Neural cell (in vitro differentiated cells): ENCODE results near the gene MMS19.

Experiments used
- EZH2 ChIP-seq: fragments of 200-600, 300-800 bp; shearing (Covaris generic), sonication (generic); IDR thresholded peaks from 2 replicates; pipeline ENCODE4 v1.6.1; 2014; ENCODE audit warnings: antibody characterized with exemption, low read length, borderline replicate concordance, mild to moderate bottlenecking; ENCODE audit not compliant: insufficient read depth, poor library complexity, severe bottlenecking
- MXI1 ChIP-seq: fragments of 450-650 bp; conservative IDR thresholded peaks from 2 replicates; pipeline ENCODE4 v1.6.1; 2014; ENCODE audit warnings: antibody characterized with exemption, mild to moderate bottlenecking; ENCODE audit not compliant: poor library complexity, severe bottlenecking
- POLR2AphosphoS5 ChIP-seq: IDR thresholded peaks from 2 replicates; pipeline ENCODE4 v1.6.1; 2012
- REST ChIP-seq: IDR thresholded peaks from 2 replicates; pipeline ENCODE4 v1.6.1; 2012; ENCODE audit warnings: borderline replicate concordance
- TAF1 ChIP-seq: IDR thresholded peaks from 2 replicates; pipeline ENCODE4 v1.6.1; 2012; ENCODE audit warnings: low read depth
- TF ChIP-seq, protein P1 (sequence below): fragments of 450-650 bp; IDR thresholded peaks from 2 replicates; pipeline ENCODE4 v1.5.1; 2014; ENCODE audit warnings: antibody characterized with exemption, mild to moderate bottlenecking, moderate library complexity; ENCODE audit not compliant: poor library complexity, severe bottlenecking

GRCh38 chr10:97517778-97518300 is 19.6 kb upstream of the MMS19 start:
- no peak for TF ChIP-seq TAF1
- TF ChIP-seq, protein P1, sequence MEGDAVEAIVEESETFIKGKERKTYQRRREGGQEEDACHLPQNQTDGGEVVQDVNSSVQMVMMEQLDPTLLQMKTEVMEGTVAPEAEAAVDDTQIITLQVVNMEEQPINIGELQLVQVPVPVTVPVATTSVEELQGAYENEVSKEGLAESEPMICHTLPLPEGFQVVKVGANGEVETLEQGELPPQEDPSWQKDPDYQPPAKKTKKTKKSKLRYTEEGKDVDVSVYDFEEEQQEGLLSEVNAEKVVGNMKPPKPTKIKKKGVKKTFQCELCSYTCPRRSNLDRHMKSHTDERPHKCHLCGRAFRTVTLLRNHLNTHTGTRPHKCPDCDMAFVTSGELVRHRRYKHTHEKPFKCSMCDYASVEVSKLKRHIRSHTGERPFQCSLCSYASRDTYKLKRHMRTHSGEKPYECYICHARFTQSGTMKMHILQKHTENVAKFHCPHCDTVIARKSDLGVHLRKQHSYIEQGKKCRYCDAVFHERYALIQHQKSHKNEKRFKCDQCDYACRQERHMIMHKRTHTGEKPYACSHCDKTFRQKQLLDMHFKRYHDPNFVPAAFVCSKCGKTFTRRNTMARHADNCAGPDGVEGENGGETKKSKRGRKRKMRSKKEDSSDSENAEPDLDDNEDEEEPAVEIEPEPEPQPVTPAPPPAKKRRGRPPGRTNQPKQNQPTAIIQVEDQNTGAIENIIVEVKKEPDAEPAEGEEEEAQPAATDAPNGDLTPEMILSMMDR, result no peak
- no peak for TF ChIP-seq EZH2
- no peak for TF ChIP-seq POLR2AphosphoS5
- TF ChIP-seq MXI1, result no peak
- TF ChIP-seq REST, result no peak
